HepG2 (cell line): Measurements from ENCODE around the gene KCNAB2. TPM values are rescaled to one million over a fixed set of nuclear protein-coding genes. Genes with fewer than 3 reads are reported as not detected.

Source experiments
- ATAC-seq: fragments of 200-7000 bp; cut with Tn5 transposase; 3 replicates; pipeline ENCODE4 v1.9.1; 2020; ENCODE audit warnings: mild to moderate bottlenecking, moderate library complexity
- BruUV-seq: library from RNA; stranded (reverse); fragments of 400-500 nt; replicated peaks from 2 replicates; lab custom pipeline; 2021; lab: Mats Ljungman, UMichigan
- CTCF ChIA-PET: fragments of 300-600 bp; formaldehyde crosslinking; extraction: SDS; loops from one replicate; lab custom pipeline; 2021; ENCODE audit warnings: low total read pairs, inconsistent platforms, low intra/inter-chr PET ratio; lab: Yijun Ruan, JAX
- POLR2A ChIA-PET: fragments of 350-600 bp; sonication (Branson Sonifier 250); formaldehyde crosslinking; loops from one replicate; lab custom pipeline; 2020; ENCODE audit warnings: antibody characterized with exemption, inconsistent platforms; lab: Yijun Ruan, JAX
- DNase-seq: peaks from one replicate; pipeline ENCODE4 v3.0.0-alpha.2; 2015; ENCODE audit warnings: low spot score
- FAIRE-seq: peaks from 3 replicates; lab custom pipeline; 2011; peaks lifted over from hg19 to GRCh38; lab: Jason Lieb, UNC
- H2AFZ ChIP-seq: one replicate; pipeline ENCODE4 v1.6.1; 2011; ENCODE audit warnings: low read length, inconsistent platforms
- H3K27ac ChIP-seq: fragments of 300-600 bp; 3 replicates; pipeline ENCODE4 v1.8.0; 2011; ENCODE audit warnings: mixed run types, mild to moderate bottlenecking, mixed read lengths, low read length, inconsistent platforms; ENCODE audit not compliant: insufficient read depth; ENCODE audit errors: extremely low read length
- H3K27me3 ChIP-seq, 2 experiments: fragments of 200-600 bp in 1 of 2; 2 replicates in 1 of 2; 3 replicates in 1 of 2; pipeline versions ENCODE4 v1.6.0 to v1.8.0; 2011; ENCODE audit warnings: low read length in 2 of 2, mild to moderate bottlenecking in 2 of 2, moderate library complexity in 2 of 2, inconsistent platforms in 1 of 2; ENCODE audit not compliant: insufficient read depth in 2 of 2, control insufficient read depth in 1 of 2
- H3K36me3 ChIP-seq, 2 experiments: fragments of 200-600 bp in 1 of 2; replicated peaks in 1 of 2; 2 replicates in 1 of 2; 3 replicates in 1 of 2; pipeline versions ENCODE4 v1.5.1 to v1.8.0; 2011; ENCODE audit warnings: low read length in 2 of 2, inconsistent platforms in 1 of 2; ENCODE audit not compliant: insufficient read depth in 2 of 2, control insufficient read depth in 1 of 2
- H3K4me1 ChIP-seq: 2 replicates; pipeline ENCODE4 v1.5.1; 2012; ENCODE audit warnings: low read length, inconsistent platforms; ENCODE audit not compliant: insufficient read depth
- H3K4me2 ChIP-seq: 2 replicates; pipeline ENCODE4 v1.6.0; 2011; ENCODE audit warnings: low read depth, low read length, inconsistent platforms
- H3K4me3 ChIP-seq, 3 experiments: fragments of 200-600 bp in 1 of 3; sonication (generic), shearing (Covaris generic) in 1 of 3; replicated peaks in 1 of 3; 2 replicates each; pipeline ENCODE4 v1.5.1; 2011 to 2016; ENCODE audit warnings: low read length in 3 of 3, inconsistent platforms in 2 of 3, low read depth in 2 of 3, mild to moderate bottlenecking in 2 of 3, control low read depth in 1 of 3, mixed read lengths in 1 of 3; ENCODE audit not compliant: insufficient read depth in 1 of 3
- H3K79me2 ChIP-seq: one replicate; pipeline ENCODE4 v1.6.1; 2011; ENCODE audit warnings: low read length, inconsistent platforms; ENCODE audit not compliant: insufficient read depth
- H3K9ac ChIP-seq: 2 replicates; pipeline ENCODE4 v1.6.0; 2011; ENCODE audit warnings: mild to moderate bottlenecking, low read depth, low read length, inconsistent platforms; ENCODE audit not compliant: insufficient read depth
- H3K9me3 ChIP-seq: 2 replicates; pipeline ENCODE4 v1.5.1; 2012; ENCODE audit warnings: mild to moderate bottlenecking, low read length
- H4K20me1 ChIP-seq: 2 replicates; pipeline ENCODE4 v1.6.0; 2011; ENCODE audit warnings: inconsistent platforms, mild to moderate bottlenecking, low read length, moderate library complexity; ENCODE audit not compliant: insufficient read depth
- ASH2L ChIP-seq: fragments of 300-600, 200-600 bp; sonication (generic); IDR thresholded peaks from 2 replicates; pipeline ENCODE4 v1.7.0; 2017; ENCODE audit warnings: low read depth, mild to moderate bottlenecking, moderate library complexity, mixed read lengths, low read length; ENCODE audit not compliant: insufficient read length
- HDAC2 ChIP-seq: sonication (generic); formaldehyde crosslinking; IDR thresholded peaks from 2 replicates; pipeline ENCODE4 v1.4.0; 2020; ENCODE audit warnings: missing genetic modification reagents
- HOXA9 ChIP-seq: sonication (generic); formaldehyde crosslinking; IDR thresholded peaks from 2 replicates; pipeline ENCODE4 v1.8.1; 2022; ENCODE audit warnings: missing genetic modification reagents, mild to moderate bottlenecking, moderate library complexity, borderline replicate concordance
- KDM5B ChIP-seq: sonication (generic); formaldehyde crosslinking; IDR thresholded peaks from 2 replicates; pipeline ENCODE4 v1.4.0; 2020; ENCODE audit warnings: missing genetic modification reagents, mild to moderate bottlenecking, borderline replicate concordance
- MEIS2 ChIP-seq: sonication (generic); formaldehyde crosslinking; IDR thresholded peaks from 2 replicates; pipeline ENCODE4 v1.9.0; 2021; ENCODE audit warnings: mild to moderate bottlenecking, missing genetic modification reagents
- MIXL1 ChIP-seq: IDR thresholded peaks from 2 replicates; pipeline ENCODE4 v1.6.1; 2016
- NFE2L2 ChIP-seq: fragments of 150-350 bp; IDR thresholded peaks from 2 replicates; pipeline ENCODE4 v1.6.1; 2014; ENCODE audit warnings: low read length
- RAD21 ChIP-seq: fragments of 450-650 bp; formaldehyde crosslinking; IDR thresholded peaks from 2 replicates; pipeline ENCODE4 v1.5.0; 2020; ENCODE audit warnings: mild to moderate bottlenecking
- SPEN ChIP-seq: sonication (generic); formaldehyde crosslinking; IDR thresholded peaks from 2 replicates; pipeline ENCODE4 v1.5.1; 2020; ENCODE audit warnings: low read depth, mild to moderate bottlenecking, missing genetic modification reagents
- TMF1 ChIP-seq: sonication (generic); formaldehyde crosslinking; IDR thresholded peaks from 2 replicates; pipeline ENCODE4 v1.8.1; 2022; ENCODE audit warnings: low read depth, missing genetic modification reagents
- TRIM24 ChIP-seq: sonication (generic); formaldehyde crosslinking; IDR thresholded peaks from 2 replicates; pipeline ENCODE4 v1.8.0; 2022; ENCODE audit warnings: mild to moderate bottlenecking, missing genetic modification reagents
- ZNF121 ChIP-seq: sonication (generic); formaldehyde crosslinking; IDR thresholded peaks from 2 replicates; pipeline ENCODE4 v1.5.0; 2020; ENCODE audit warnings: mild to moderate bottlenecking, missing genetic modification reagents
- ZNF383 ChIP-seq: sonication (generic); formaldehyde crosslinking; IDR thresholded peaks from 2 replicates; pipeline ENCODE4 v1.4.0; 2020; ENCODE audit warnings: missing genetic modification reagents, mild to moderate bottlenecking, borderline replicate concordance
- ZSCAN25 ChIP-seq: sonication (generic); formaldehyde crosslinking; IDR thresholded peaks from 2 replicates; pipeline ENCODE4 v1.8.0; 2022; ENCODE audit warnings: mild to moderate bottlenecking, missing genetic modification reagents
- whole genome bisulfite sequencing: methylation state at CpG from one replicate; pipeline ENCODE4 v1.1.6; 2017; ENCODE audit warnings: low lambda C conversion rate; 5-methylcytosine and 5-hydroxymethylcytosine counted together
- in situ Hi-C: cut with HindIII; loops from 2 replicates; pipeline ENCODE4 v1.10.0; 2017; ENCODE audit warnings: low pct_unique_long_range_greater_than_20kb; ENCODE audit not compliant: extremely low pct_ligation_motif_present
- intact Hi-C: fragments of 100-400 bp; cut with micrococcal nuclease; formaldehyde crosslinking; loops from one replicate; pipeline ENCODE4 v1.10.0; 2022; ENCODE audit not compliant: unreplicated experiment
- polyA plus RNA-seq, 8 experiments: library from polyadenylated mRNA; depleted of rRNA in 3 of 8; stranded (reverse) in 7 of 8; unstranded in 1 of 8; fragments of >200 nt; fragmentation: Illumina TruSeq in 4 of 8; extraction: Trizol in 4 of 8; gene quantifications; 2 replicates each; pipeline versions ENCODE4 v1.2.1 to v1.2.3, GENCODE V29; 2011 to 2016; ENCODE audit warnings: low read depth in 4 of 8, missing spikeins in 1 of 8, mixed read lengths in 1 of 8; ENCODE audit not compliant: insufficient read depth in 1 of 8
- total RNA-seq, 5 experiments: library from RNA; depleted of rRNA; stranded (reverse); fragments of >200 nt; fragmentation: Illumina TruSeq; extraction: Trizol; gene quantifications; 2 replicates each; pipeline ENCODE4 v1.2.3, GENCODE V29; 2016; ENCODE audit warnings: low read depth in 1 of 5

Gene KCNAB2
- total and polyA plus RNA-seq, 2 of the 13 experiments (the other 11 are each of a cell fraction or from before 2014, with no cell fraction given) = 6.2 to 8.8 TPM

GRCh38 chr1:5997316-5997715 lies 48.4 kb upstream of the KCNAB2 start:
- DNase-seq (no peak), ATAC-seq (no peak)
- Histone ChIP-seq H3K36me3 (no peaks in the 10 kb centered on the region), H3K4me1 (peaks cover 47% of the 10 kb centered on the region), H3K27me3 (no peaks in the 10 kb centered on the region), H3K4me3 (no peak overlapping the region), H3K79me2 (no peaks in the 10 kb centered on the region), H3K9ac (no peak overlapping the region), H3K27ac (no peak overlapping the region), H2AFZ (no peak overlapping the region)
- POLR2A ChIA-PET = no interaction called here
- no TSS peak for BruUV-seq
- no peak for TF ChIP-seq TMF1 (CRISPR knock-in tag)
- TF ChIP-seq NFE2L2 = no peak
- no peak for TF ChIP-seq TRIM24 (CRISPR knock-in tag)
- no peak for TF ChIP-seq ASH2L
- no peak for TF ChIP-seq ZSCAN25 (CRISPR knock-in tag)
- no peak for TF ChIP-seq HDAC2 (CRISPR knock-in tag)
- no peak for TF ChIP-seq ZNF121 (CRISPR knock-in tag)
- no peak for TF ChIP-seq MEIS2
- no peak for TF ChIP-seq MIXL1 (CRISPR knock-in tag)
- TF ChIP-seq ZNF383 = no peak
- no peak for TF ChIP-seq HOXA9 (CRISPR knock-in tag)
- no peak for TF ChIP-seq SPEN (CRISPR knock-in tag)
- TF ChIP-seq KDM5B (CRISPR knock-in tag) = no peak
- no peak for TF ChIP-seq RAD21 (CRISPR knock-in tag)
- TF ChIP-seq, all 625 proteins: peak for 0
- Histone ChIP-seq H3K9me3 (no peaks in the 10 kb centered on the region), H4K20me1 (no peaks in the 10 kb centered on the region), H3K4me2 (no peak overlapping the region)
- in situ Hi-C loops = no loop called here
- intact Hi-C loops = no loop called here
- CTCF ChIA-PET = no interaction called here
- WGBS = 22% methylated on average over 5 of the region's 5 CpGs
- no peak for FAIRE-seq
